ENCODE results near the gene HOXD13. TPM values are rescaled to one million over a fixed set of nuclear protein-coding genes. Genes with fewer than 3 reads are reported as not detected.

HOXD13 gene
- total RNA-seq, 1 experiment from 2014 or later, result not detected

DNA sequence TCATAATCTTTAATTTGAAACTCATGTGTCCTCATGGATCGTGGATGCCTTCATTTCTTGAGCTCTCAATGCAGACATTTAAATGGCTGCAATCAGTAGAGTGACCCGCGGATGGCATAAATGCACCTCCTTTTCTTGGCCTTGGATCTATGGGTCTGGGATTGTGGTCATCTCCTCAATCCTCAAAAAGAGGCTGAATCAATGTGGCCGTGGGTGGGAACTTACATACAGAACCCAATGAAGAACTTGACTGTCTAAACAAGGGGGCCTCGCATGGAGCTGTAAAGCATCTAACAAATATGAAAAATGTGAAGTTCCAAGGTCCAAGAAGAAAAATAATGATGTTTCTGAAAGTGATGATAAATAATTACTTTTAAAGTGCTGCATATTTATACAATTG is 2.9 kb downstream of the HOXD13 start:
- Histone ChIP-seq H3K9me3 (no peaks in the 10 kb centered on the region), H3K4me3 (ENCODE audit: low read depth, low read length) (no peak overlapping the region), H3K36me3 (ENCODE audit: control insufficient read depth, insufficient read depth, low read length) (no peaks in the 10 kb centered on the region), H3K4me1 (peaks cover 13% of the 10 kb centered on the region), H3K27me3 (replicated peaks; ENCODE audit: control insufficient read depth, insufficient read depth, low read length) (peaks cover 14% of the 10 kb centered on the region)
- ChIA-PET CTCF (interaction anchor here (0.6 to 1.5 kb wide), 3 partner anchors 16 to 143 kb away, joined by 3 read pairs; partner anchors contain the start of gene LNPK), POLR2A (no interaction called here)
- TF ChIP-seq, protein P1, sequence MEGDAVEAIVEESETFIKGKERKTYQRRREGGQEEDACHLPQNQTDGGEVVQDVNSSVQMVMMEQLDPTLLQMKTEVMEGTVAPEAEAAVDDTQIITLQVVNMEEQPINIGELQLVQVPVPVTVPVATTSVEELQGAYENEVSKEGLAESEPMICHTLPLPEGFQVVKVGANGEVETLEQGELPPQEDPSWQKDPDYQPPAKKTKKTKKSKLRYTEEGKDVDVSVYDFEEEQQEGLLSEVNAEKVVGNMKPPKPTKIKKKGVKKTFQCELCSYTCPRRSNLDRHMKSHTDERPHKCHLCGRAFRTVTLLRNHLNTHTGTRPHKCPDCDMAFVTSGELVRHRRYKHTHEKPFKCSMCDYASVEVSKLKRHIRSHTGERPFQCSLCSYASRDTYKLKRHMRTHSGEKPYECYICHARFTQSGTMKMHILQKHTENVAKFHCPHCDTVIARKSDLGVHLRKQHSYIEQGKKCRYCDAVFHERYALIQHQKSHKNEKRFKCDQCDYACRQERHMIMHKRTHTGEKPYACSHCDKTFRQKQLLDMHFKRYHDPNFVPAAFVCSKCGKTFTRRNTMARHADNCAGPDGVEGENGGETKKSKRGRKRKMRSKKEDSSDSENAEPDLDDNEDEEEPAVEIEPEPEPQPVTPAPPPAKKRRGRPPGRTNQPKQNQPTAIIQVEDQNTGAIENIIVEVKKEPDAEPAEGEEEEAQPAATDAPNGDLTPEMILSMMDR (IDR thresholded peaks at IDR 0.05; ENCODE audit: insufficient read depth in 1 of 2, low read depth in 1 of 2, low read length in 1 of 2, severe bottlenecking in 1 of 2, unreplicated experiment in 1 of 2), result no peak
- no peak for DNase-seq
- no peak overlapping the region for H3K4me3 Mint-ChIP-seq (ENCODE audit: unreplicated experiment)
- intact Hi-C loops (cut with micrococcal nuclease; ENCODE audit: unreplicated experiment), result loop anchor here (10.0 kb wide), 2 partner anchors 491 to 1061 kb away; no protein-coding TSS in a partner anchor
- H3K36me3 Mint-ChIP-seq (ENCODE audit: insufficient read depth, unreplicated experiment), result no peaks in the 10 kb centered on the region
- peaks cover 41% of the 10 kb centered on the region for H3K27me3 Mint-ChIP-seq (ENCODE audit: insufficient read depth, unreplicated experiment)
- H3K27ac Mint-ChIP-seq (ENCODE audit: unreplicated experiment), result no peak overlapping the region
- no TSS peak for BruUV-seq (replicated peaks)
- H3K9me3 Mint-ChIP-seq (ENCODE audit: unreplicated experiment), result no peaks in the 10 kb centered on the region
- no peaks in the 10 kb centered on the region for H3K4me1 Mint-ChIP-seq (ENCODE audit: low read depth, unreplicated experiment)

DNA sequence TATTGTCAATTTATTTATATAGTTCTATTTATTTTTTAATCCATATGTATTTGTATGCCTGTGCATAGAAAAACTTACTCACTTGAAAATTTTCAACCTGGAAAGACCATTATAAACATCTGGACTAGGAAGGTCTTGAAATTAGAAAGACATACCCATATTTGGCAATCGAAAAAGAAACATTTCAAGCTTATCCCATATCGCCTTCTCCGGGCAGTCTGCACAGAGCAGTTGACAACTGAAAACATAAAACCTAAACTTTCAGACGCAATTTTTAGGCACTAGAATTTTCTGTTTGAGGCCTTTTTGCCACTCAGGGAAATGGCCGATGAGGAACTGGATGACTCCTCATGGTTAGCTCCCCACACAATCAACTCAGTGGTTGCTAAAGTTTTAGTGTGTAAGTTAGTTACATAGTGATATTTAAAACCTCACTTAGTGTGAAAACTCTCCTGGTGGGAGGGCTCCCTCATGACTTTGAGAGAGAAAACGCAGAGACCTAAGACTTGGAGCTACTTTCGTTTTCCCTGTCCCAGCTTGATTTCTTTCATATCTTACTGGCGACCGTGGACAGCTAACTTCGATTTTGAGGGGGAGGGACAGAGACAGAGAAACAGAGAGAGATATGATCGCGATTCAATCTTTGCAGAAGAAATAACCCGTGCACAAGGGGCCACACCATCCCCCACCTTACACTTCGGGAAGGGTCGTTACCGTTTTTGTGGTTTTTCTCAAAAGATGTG is 3.9 kb downstream of the HOXD13 start:
- H3K4me1 ChIP-seq, result peaks cover 13% of the 10 kb centered on the region
- BruUV-seq (replicated peaks), result no TSS peak
- Mint-ChIP-seq H3K4me3 (ENCODE audit: unreplicated experiment) (peak overlapping the region; percentile 66), H3K4me1 (ENCODE audit: low read depth, unreplicated experiment) (no peaks in the 10 kb centered on the region), H3K27me3 (ENCODE audit: insufficient read depth, unreplicated experiment) (peaks cover 41% of the 10 kb centered on the region), H3K9me3 (ENCODE audit: unreplicated experiment) (no peaks in the 10 kb centered on the region), H3K27ac (ENCODE audit: unreplicated experiment) (no peak overlapping the region), H3K36me3 (ENCODE audit: insufficient read depth, unreplicated experiment) (no peaks in the 10 kb centered on the region)
- H3K9me3 ChIP-seq, result no peaks in the 10 kb centered on the region
- H3K27me3 ChIP-seq (replicated peaks; ENCODE audit: control insufficient read depth, insufficient read depth, low read length), result peaks cover 14% of the 10 kb centered on the region
- CTCF ChIA-PET, result interaction anchor here (0.8 to 2.0 kb wide), 6 partner anchors 8 to 1347 kb away, joined by 3 to 4 read pairs (median 3); partner anchors contain the start of gene LNPK
- POLR2A ChIA-PET, result interaction anchor here (0.5 kb wide), 1 partner anchor 30 kb away, joined by 5 read pairs; no protein-coding TSS in a partner anchor
- intact Hi-C loops (cut with micrococcal nuclease; ENCODE audit: unreplicated experiment), result loop anchor here (2.0 to 10.0 kb wide), 3 partner anchors 492 to 1062 kb away; no protein-coding TSS in a partner anchor
- TF ChIP-seq, protein P1 (IDR thresholded peaks at IDR 0.05; ENCODE audit: insufficient read depth in 1 of 2, low read depth in 1 of 2, low read length in 1 of 2, severe bottlenecking in 1 of 2, unreplicated experiment in 1 of 2), result no peak
- H3K4me3 ChIP-seq (ENCODE audit: low read depth, low read length), result peak overlapping the region; percentile 42; the same call in 1 of the 2 replicates
- peak in 1 of 2 experiments; percentile 7 for DNase-seq
- no peaks in the 10 kb centered on the region for H3K36me3 ChIP-seq (ENCODE audit: control insufficient read depth, insufficient read depth, low read length)

DNA sequence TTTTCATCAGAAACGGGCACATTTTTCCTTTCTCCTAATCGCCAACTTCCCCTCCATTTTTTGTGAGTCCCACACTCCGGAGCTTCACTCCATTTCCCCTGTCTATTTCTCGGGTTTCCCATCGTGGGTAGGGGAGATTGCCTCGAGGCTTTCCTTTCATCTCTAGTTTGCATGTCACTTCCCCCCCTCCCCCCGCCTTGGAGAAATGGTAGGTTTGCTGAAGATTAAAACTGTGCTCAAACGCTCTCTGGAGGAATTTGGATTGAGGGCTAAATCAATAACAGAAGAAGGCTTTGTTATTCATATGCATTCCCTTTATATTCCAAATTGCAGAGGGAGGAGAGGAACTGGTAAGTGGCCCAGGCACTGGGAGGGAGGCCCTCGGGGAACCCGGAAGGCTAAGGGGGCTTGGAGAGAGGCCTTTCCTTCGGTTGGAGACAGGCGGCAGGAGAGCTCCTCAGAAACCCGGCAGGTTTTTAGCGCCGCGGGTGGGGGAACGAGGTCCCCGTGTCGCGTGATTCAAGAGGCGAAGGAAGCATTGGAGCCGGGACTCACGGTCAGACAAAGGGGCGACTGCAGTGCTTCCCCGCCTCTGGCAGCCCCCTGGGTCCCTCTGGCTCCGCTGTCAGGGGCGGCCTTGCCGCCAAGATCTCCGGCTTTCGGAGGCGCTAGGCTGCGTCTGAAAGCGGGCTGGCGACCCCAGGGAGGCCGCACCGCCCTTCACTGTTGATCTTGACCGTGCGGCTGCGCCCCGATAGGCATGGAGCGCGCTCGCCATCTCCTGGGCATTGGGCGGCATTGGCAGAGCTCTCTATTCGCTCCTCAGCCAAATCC is 4.7 kb downstream of the HOXD13 start:
- TF ChIP-seq, protein P1 (IDR thresholded peaks at IDR 0.05; ENCODE audit: insufficient read depth in 1 of 2, low read depth in 1 of 2, low read length in 1 of 2, severe bottlenecking in 1 of 2, unreplicated experiment in 1 of 2), result peak; percentile 91 to 93
- Histone ChIP-seq H3K4me3 (ENCODE audit: low read depth, low read length) (peak overlapping the region; percentile 42), H3K4me1 (peaks cover 13% of the 10 kb centered on the region), H3K9me3 (no peaks in the 10 kb centered on the region), H3K27me3 (replicated peaks; ENCODE audit: control insufficient read depth, insufficient read depth, low read length) (peaks cover 14% of the 10 kb centered on the region), H3K36me3 (ENCODE audit: control insufficient read depth, insufficient read depth, low read length) (no peaks in the 10 kb centered on the region)
- H3K27me3 Mint-ChIP-seq (ENCODE audit: insufficient read depth, unreplicated experiment), result peaks cover 38% of the 10 kb centered on the region
- no peaks in the 10 kb centered on the region for H3K9me3 Mint-ChIP-seq (ENCODE audit: unreplicated experiment)
- no peak overlapping the region for H3K27ac Mint-ChIP-seq (ENCODE audit: unreplicated experiment)
- POLR2A ChIA-PET, result no interaction called here
- no peaks in the 10 kb centered on the region for H3K36me3 Mint-ChIP-seq (ENCODE audit: insufficient read depth, unreplicated experiment)
- intact Hi-C loops (cut with micrococcal nuclease; ENCODE audit: unreplicated experiment), result loop anchor here (1.0 to 10.0 kb wide), 6 partner anchors 492 to 1062 kb away; no protein-coding TSS in a partner anchor
- CTCF ChIA-PET, result interaction anchor here (0.7 to 2.0 kb wide), 13 partner anchors 9 to 1348 kb away, joined by 3 to 16 read pairs (median 3); partner anchors contain the start of gene LNPK
- H3K4me3 Mint-ChIP-seq (ENCODE audit: unreplicated experiment), result peak overlapping the region; percentile 66
- DNase-seq, result peak; percentile 67 to 75
- BruUV-seq (replicated peaks), result no TSS peak
- no peaks in the 10 kb centered on the region for H3K4me1 Mint-ChIP-seq (ENCODE audit: low read depth, unreplicated experiment)
